BLaER1 treated with 17β-estradiol and CSF1 and Interleukin-3, amounts not matched to agents 10 nM and 100 nM (cell line): ENCODE measurements around the gene TMEM126B.

Experiments
- H3K27ac ChIP-seq, 11 experiments: shearing (Covaris generic); formaldehyde crosslinking; 2 replicates each; pipeline ENCODE4 v1.8.1; 2022
- H3K27me3 ChIP-seq, 11 experiments: shearing (Covaris generic); formaldehyde crosslinking; 2 replicates each; pipeline ENCODE4 v1.8.1; 2022
- H3K36me3 ChIP-seq, 11 experiments: shearing (Covaris generic); formaldehyde crosslinking; 2 replicates each; pipeline ENCODE4 v1.8.1; 2022
- H3K4me1 ChIP-seq, 10 experiments: shearing (Covaris generic); formaldehyde crosslinking; 2 replicates each; pipeline ENCODE4 v1.8.1; 2022
- H3K4me2 ChIP-seq, 11 experiments: shearing (Covaris generic); formaldehyde crosslinking; 2 replicates each; pipeline ENCODE4 v1.8.1; 2022
- H3K4me3 ChIP-seq, 10 experiments: shearing (Covaris generic); formaldehyde crosslinking; 2 replicates each; pipeline ENCODE4 v1.8.1; 2022
- H3K9ac ChIP-seq, 11 experiments: shearing (Covaris generic); formaldehyde crosslinking; 2 replicates each; pipeline ENCODE4 v1.8.1; 2022
- H3K9me3 ChIP-seq, 11 experiments: shearing (Covaris generic); formaldehyde crosslinking; replicated peaks in 1 of 11; 2 replicates each; pipeline ENCODE4 v1.8.1; 2022
- H4K20me1 ChIP-seq, 11 experiments: shearing (Covaris generic); formaldehyde crosslinking; 2 replicates each; pipeline ENCODE4 v1.8.1; 2022
- Cebpa-rat ChIP-seq, 11 experiments: shearing (Covaris generic); IDR thresholded peaks; 2 replicates each; pipeline ENCODE4 v1.8.1; 2022

Gene TMEM126B

DNA sequence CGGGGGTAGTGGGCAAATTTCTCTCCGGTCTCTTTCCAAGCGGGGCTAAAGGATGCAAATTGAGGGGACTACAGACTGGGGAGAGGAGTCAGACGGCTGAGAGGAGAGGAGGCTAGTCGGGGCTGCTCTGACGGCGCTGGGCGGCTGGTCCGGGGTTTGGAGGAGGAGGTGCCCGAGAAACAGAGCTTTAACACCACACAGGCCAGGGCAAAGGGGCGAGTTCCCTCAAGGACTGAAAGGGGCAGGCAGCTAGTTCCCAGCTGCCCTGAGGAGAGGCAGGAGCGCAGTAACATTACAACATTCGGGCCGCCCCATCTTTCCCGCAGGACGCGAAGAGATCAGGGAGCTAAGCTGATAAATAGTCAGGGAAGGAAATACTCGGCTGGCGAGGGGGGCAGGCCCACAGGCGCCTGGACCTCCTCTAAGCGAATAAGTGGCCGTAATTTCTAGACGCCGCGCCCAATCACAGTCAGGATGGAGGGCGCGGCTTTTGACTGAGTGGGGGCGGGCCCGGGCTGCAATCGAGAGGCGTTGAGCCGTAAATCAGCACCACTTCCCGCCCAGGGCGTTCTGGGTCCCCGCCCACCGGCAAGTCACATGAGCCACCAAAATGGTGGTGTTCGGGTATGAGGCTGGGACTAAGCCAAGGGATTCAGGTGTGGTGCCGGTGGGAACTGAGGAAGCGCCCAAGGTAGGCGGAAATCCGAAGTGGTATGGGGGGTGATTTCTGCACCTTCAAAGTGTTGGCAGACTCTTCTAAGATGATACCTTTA, at the start of gene TMEM126B:
TSS of gene TMEM126B (plus strand) at position 596 of the 773 bp plus-strand sequence. CDS start at position 611, 15 bp downstream.
- Histone ChIP-seq H3K4me2 (peak within 1 kb of the TSS; percentile 79 to 97 (median 93)), H3K36me3 (peaks cover 19 to 26% (median 21%) of the 10 kb centered on the region in 11 experiments; a peak in 21 of 22 replicates), H3K27ac (peak within 1 kb of the TSS; percentile 57 to 83 (median 76)), H3K27me3 (no peaks in the 10 kb centered on the region), H4K20me1 (no peaks in the 10 kb centered on the region; a peak in 3 of 22 replicates), H3K9me3 (no peaks in the 10 kb centered on the region), H3K9ac (peak within 1 kb of the TSS; percentile 74 to 85 (median 80)), H3K4me3 (peak within 1 kb of the TSS; percentile 62 to 82 (median 78)), H3K4me1 (peaks cover 22 to 31% (median 27%) of the 10 kb centered on the region in 10 experiments)
- no peak for TF ChIP-seq Cebpa-rat (IDR thresholded peaks at IDR 0.05)

DNA sequence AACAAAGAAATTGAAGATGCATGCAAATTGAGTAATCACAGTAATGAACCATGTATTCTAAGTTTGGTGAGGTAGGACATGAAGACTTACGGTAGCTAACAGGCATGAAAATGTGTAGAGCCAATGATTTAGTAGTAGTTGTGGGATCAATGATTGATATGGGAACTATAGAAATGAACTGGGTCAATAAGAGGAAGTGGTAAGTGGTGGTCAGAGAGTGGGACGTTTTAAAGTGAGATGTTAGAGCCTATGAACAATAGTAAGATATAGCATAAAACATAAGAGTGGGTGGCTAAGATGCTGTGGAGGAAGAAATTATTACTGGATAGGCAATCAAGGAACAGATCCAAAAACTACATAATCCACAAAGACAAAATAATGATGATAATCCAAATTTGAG, 46.3 kb upstream of the TMEM126B start:
- peaks cover 6 to 22% (median 13%) of the 10 kb centered on the region in 11 experiments; a peak in 12 of 22 replicates for H3K9me3 ChIP-seq
- H3K9ac ChIP-seq: no peak overlapping the region
- H3K36me3 ChIP-seq: no peaks in the 10 kb centered on the region
- no peaks in the 10 kb centered on the region for H3K27me3 ChIP-seq
- H4K20me1 ChIP-seq: no peaks in the 10 kb centered on the region
- H3K4me1 ChIP-seq: no peaks in the 10 kb centered on the region
- no peak overlapping the region for H3K4me3 ChIP-seq
- no peak for TF ChIP-seq Cebpa-rat (IDR thresholded peaks at IDR 0.05)
- no peak overlapping the region for H3K4me2 ChIP-seq
- no peak overlapping the region for H3K27ac ChIP-seq

DNA sequence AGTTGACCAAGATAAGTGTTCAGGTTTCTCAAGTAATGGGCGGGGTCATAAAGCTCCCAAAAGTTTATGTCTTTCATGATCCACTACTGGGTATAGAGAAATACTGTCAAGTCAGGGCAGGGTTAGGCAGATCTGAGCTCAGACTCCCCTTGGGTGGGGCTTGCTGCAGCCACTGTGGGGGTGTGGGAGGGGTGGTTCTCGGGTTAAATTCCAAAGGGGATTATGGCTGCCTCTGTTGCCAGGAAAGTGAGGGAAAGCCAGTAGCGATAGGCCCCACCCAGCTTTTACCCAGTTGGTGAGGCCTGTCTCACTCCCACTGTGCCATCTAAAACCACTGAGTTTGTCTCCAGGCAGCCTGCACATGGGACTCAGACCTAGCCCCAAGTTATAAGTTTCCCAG, 39.0 kb upstream of the TMEM126B start:
- Histone ChIP-seq H3K9me3 (peaks cover 9 to 24% (median 17%) of the 10 kb centered on the region in 11 experiments; a peak in 21 of 22 replicates), H3K4me1 (peaks cover 0 to 6% (median 0%) of the 10 kb centered on the region in 10 experiments; a peak in 3 of 20 replicates), H4K20me1 (no peaks in the 10 kb centered on the region), H3K27me3 (no peaks in the 10 kb centered on the region), H3K4me2 (no peak overlapping the region), H3K4me3 (no peak overlapping the region), H3K27ac (no peak overlapping the region), H3K36me3 (no peaks in the 10 kb centered on the region), H3K9ac (no peak overlapping the region)
- no peak for TF ChIP-seq Cebpa-rat (IDR thresholded peaks at IDR 0.05)

DNA sequence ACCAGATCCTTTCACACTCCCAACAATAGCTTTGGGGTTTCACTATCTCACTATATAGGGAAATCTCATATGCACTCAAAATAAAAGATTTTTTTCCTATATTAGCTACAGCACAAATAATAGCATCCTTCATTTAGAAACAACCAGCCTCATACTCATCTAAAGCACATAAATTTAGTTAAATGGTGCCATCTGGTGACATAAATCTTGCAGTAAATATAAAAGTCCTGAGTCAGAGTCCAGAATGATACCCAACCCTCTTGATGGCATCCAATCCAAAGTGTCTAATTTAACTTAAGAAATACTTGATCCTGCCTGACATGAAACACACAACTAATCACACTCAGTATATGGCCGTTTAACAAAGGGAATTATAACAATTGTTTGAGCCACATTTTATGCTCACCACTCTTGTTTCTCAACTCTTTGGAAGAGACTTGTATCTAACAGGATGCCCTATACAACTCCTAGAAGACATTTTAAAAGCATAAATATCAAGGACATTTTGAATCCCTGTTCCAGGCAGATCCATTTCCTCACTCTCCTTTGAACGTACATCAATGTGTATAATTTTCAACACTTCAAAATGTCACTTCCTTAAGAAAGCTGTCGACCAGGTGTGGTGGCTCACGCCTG, 37.4 kb upstream of the TMEM126B start:
- no peak overlapping the region for H3K4me2 ChIP-seq
- no peak overlapping the region for H3K9ac ChIP-seq
- no peaks in the 10 kb centered on the region for H3K27me3 ChIP-seq
- H3K27ac ChIP-seq: no peak overlapping the region
- no peaks in the 10 kb centered on the region for H4K20me1 ChIP-seq
- peaks cover 9 to 24% (median 17%) of the 10 kb centered on the region in 11 experiments; a peak in 21 of 22 replicates for H3K9me3 ChIP-seq
- no peak for TF ChIP-seq Cebpa-rat (IDR thresholded peaks at IDR 0.05)
- no peaks in the 10 kb centered on the region for H3K36me3 ChIP-seq
- H3K4me3 ChIP-seq: no peak overlapping the region
- peaks cover 0 to 6% (median 0%) of the 10 kb centered on the region in 10 experiments; a peak in 3 of 20 replicates for H3K4me1 ChIP-seq

DNA sequence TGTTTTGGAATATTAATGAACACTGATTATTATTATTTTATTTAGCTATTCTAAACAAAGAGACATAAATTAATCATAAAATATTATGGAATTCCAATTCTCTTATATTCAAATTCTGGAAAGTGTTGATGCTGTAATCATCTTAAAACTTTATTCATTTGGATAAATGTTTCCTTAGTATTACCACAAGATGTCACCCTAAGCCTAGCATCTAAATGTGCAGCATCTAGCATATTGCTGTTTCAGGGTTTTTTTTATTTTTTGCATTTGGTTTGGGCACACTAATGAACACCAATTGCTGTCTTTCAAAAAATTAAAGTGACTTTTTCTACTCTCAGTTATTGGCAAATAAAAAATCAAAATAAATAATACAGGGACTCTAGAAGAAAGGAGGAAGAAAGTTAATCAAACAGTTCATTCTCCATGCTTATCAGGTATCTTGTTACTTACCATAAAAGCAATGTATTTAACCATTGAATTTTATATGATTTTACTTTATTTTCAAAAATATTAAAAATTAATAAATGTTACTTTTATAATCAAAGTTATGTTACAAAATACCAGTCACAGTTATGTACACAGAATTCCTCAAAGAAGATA, 33.0 kb upstream of the TMEM126B start:
- H3K36me3 ChIP-seq: no peaks in the 10 kb centered on the region
- no peaks in the 10 kb centered on the region for H3K9me3 ChIP-seq
- no peaks in the 10 kb centered on the region for H3K27me3 ChIP-seq
- no peak overlapping the region for H3K4me2 ChIP-seq
- H3K27ac ChIP-seq: no peak overlapping the region
- no peak overlapping the region for H3K9ac ChIP-seq
- peaks cover 0 to 14% (median 0%) of the 10 kb centered on the region in 10 experiments; a peak in 6 of 20 replicates for H3K4me1 ChIP-seq
- H3K4me3 ChIP-seq: no peak overlapping the region
- TF ChIP-seq Cebpa-rat (IDR thresholded peaks at IDR 0.05): no peak
- H4K20me1 ChIP-seq: no peaks in the 10 kb centered on the region

DNA sequence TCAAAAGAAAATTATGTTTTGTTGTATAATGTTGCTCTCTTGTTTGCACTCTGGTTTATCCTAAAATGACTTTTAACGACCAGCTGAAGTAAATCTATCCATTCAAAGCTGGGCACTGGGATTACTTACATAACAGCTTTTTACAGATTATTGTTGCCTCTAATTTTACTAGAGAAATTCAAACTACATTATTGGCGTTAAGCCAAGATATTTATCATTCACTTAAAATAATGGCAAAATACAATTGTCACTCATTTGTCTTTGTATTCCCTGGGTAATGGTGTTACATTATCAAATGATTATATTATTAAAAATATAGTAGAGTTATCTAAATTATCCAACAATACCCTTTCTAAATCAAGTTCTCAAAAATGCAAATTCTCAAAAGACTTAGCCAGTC, 31.5 kb upstream of the TMEM126B start:
- no peaks in the 10 kb centered on the region for H4K20me1 ChIP-seq
- H3K4me1 ChIP-seq: peaks cover 0 to 14% (median 0%) of the 10 kb centered on the region in 10 experiments; a peak in 6 of 20 replicates
- no peak overlapping the region for H3K9ac ChIP-seq
- H3K9me3 ChIP-seq: no peaks in the 10 kb centered on the region
- H3K36me3 ChIP-seq: no peaks in the 10 kb centered on the region
- no peak for TF ChIP-seq Cebpa-rat (IDR thresholded peaks at IDR 0.05)
- no peak overlapping the region for H3K27ac ChIP-seq
- H3K27me3 ChIP-seq: no peaks in the 10 kb centered on the region
- no peak overlapping the region for H3K4me2 ChIP-seq
- H3K4me3 ChIP-seq: no peak overlapping the region

DNA sequence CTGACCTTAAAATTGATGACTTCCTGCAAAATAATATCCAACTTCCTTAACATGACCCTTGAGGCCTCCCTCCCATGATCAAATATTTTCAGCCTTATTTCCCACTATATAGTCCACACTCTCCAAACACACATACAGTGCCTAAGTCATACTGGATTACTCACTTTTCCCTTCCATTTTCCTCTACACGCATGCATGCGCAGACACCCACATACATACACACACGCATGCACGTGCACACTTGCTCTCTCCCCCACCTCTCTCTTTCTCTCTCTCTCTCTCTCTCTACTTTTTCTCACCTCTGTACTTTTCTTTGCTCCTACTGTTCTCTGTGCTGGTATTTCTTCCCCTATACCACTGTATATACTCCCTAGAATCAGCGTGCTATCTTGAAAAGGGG, 29.3 kb upstream of the TMEM126B start:
- H4K20me1 ChIP-seq: no peaks in the 10 kb centered on the region
- no peak overlapping the region for H3K27ac ChIP-seq
- no peaks in the 10 kb centered on the region for H3K27me3 ChIP-seq
- H3K4me3 ChIP-seq: no peak overlapping the region
- H3K4me1 ChIP-seq: peaks cover 0 to 25% (median 0%) of the 10 kb centered on the region in 10 experiments; a peak in 7 of 20 replicates
- no peaks in the 10 kb centered on the region for H3K36me3 ChIP-seq
- H3K9ac ChIP-seq: no peak overlapping the region
- peak overlapping the region in 1 of 11 experiments; percentile 11; a peak in 1 of 22 replicates for H3K4me2 ChIP-seq
- TF ChIP-seq Cebpa-rat (IDR thresholded peaks at IDR 0.05): no peak
- no peaks in the 10 kb centered on the region for H3K9me3 ChIP-seq

DNA sequence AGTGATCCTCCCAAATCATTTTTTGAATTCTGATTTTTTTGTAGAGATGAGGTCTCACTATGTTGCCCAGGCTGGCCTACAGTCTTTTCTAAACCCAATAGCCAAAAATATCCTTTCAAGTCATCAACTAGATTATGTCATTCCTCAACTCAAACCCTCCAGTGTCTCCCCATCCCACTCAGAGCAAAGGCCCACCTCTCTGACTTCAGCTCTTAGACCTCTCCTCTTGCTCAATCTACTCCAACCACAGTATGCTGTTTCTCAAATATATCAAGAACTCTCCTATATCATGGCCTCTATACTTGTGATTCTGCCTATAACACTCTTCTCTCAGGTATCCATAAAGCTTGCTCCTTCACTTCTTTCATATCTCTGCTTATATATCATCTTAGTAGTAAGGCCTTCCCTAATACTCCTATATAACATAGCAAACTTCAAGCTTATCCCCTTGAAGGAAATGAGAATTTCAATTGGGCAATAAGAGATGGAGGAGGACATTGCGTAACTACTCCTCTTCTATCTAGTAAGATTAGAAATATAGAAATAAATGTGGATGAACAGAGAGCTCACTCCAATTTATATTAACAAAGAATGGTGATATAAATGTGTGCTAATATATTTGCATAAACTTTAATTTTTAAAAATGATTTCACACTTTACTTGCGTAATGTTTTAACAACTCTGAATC, 25.7 kb upstream of the TMEM126B start:
- peak in 4 of 11 experiments; percentile 18 to 72 (median 46); a peak in 5 of 22 replicates for TF ChIP-seq Cebpa-rat (IDR thresholded peaks at IDR 0.05)
- Histone ChIP-seq H3K36me3 (no peaks in the 10 kb centered on the region; a peak in 1 of 22 replicates), H3K4me2 (peak overlapping the region in 4 of 11 experiments; percentile 8 to 38 (median 27); a peak in 5 of 22 replicates), H3K27ac (no peak overlapping the region), H3K9me3 (peaks cover 0 to 13% (median 9%) of the 10 kb centered on the region in 11 experiments; a peak in 7 of 22 replicates), H3K4me1 (peaks cover 0 to 25% (median 0%) of the 10 kb centered on the region in 10 experiments; a peak in 7 of 20 replicates), H4K20me1 (no peaks in the 10 kb centered on the region), H3K27me3 (no peaks in the 10 kb centered on the region), H3K4me3 (no peak overlapping the region), H3K9ac (no peak overlapping the region)
